Measurements from ENCODE around the gene MPP7.
"Not testable (repeated sequence)": the region's sequence is repeated elsewhere in the genome, so short reads cannot be mapped to it uniquely, and the experiment has no call there.

The MPP7 gene

DNA sequence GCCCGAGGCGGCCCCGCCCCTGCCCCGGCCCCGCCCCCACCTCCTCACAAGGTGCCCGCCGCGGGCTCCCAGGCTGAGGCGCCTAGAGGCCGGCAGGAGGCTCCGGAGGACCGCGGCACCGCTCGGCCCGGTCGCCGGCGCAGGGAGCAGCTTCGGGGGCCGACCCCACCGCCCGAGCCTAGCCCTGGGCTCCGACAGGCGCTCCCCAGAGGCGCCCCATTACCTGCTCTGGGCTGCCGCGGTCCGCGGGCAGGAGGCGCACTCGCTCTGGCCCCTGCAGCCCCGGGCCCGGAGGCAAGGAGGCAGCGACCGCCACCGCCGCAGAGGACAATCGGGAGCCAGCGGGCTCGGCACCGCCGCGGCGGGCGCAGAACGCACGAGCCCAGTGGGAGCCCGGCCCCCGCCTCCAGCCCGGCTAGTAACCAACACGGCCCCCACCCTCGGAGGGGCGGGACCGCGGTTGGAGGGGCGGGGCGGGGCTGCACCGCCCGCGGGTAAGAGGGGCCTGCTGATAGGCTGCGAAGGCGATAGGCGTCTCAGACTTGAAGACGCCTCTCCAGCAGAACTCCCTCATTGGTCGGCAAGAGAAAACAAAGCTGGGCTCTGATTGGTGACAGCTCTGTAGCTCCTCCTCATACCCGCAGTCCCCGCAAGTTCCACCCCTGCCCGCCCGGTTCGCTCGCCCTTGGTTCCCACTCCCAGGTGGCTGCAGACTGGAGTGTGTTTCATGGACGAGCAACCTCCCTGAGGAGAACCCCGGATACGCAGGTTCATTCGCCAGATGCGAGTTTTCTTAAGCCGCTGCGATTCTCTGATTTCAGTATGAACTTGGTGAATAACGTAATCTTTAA, at the start of gene MPP7:
TSS of gene MPP7 (minus strand) at position 427 of the 851 bp plus-strand sequence. CDS start 64,460 bp downstream, outside the sequence.
- peak; percentile 88 for DNase-seq

DNA sequence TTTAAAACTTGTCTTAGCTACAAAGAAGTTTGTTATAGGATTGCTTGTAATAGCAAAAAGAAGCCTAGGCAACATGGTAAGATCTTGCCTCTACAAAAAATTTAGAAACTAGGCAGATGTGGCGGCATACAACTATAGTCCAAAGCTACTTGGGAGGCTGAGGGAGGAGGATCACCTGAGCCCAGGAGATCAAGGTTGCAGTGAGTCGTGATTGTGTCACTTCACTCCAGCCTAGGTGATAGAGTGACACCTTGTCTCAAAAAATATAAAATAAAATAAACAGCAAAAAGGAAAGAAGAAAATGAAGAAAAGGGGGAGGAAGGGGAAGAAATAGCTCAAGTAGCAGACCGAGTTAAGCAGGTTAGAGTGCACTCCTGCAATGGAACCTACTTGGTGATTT, 47.0 kb upstream of the MPP7 start:
- no peak for DNase-seq

DNA sequence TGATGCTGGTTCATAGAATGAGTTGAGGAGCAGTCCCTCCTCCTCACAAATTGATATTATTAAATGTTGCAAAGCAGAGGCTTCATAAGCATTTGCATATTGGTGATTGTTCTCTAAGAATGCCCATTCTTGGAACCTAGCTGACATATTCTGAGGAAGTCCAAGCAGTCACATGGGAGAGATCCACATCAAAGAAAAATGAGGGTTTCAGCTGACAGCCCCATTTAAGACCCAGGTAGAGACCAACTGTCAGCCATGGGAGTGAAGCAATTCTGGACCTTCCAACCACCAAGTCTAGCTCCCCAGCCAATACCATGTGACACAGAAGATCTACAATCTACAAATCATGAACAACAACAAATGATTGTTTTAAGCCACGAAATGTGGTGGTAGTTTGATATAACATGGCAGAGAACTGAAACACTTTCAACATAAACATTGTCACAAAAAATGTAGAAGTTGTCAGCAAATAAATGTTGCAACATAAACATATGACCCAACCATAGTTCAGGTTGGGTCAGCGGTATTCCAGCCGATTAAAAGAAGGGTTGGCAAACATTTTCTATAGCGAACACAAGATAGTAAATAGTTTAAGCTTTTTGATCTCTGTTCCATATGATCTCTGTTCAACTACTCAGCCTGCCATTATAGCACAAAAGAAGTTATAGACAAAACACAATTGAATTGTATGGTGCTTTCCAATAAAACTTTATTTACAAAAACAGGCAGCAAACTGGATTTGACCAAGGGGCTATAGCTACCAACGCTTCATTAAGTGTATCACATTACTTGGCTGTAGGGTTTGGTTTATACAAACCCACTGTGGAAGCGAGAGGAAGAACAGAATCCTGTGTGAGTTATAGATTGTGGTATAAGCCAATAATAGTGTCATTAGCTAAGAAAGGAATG, 41.4 kb upstream of the MPP7 start:
- DNase-seq = no peak

DNA sequence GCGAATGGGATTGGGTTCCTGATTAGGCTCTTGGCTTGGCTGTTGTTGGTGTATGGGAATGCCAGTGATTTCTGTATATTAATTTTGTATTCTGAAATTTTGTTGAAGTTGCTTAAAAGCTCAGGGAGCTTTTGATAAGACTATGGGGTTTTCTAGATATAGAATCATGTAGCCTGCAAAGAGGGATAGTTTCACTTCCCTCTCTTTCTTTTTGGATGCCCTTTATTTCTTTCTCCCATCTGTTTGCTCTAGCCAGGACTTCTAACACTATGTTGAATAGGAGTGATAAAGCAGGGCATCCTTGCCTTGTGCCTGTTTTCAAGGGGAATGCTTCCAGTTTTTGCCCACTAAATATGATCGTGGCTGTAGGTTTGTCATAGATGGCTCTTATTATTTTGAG, 40.4 kb upstream of the MPP7 start:
- no peak for DNase-seq

GRCh38 chr10:28341679-28342078, 38.8 kb upstream of the MPP7 start:
- not testable (repeated sequence) for DNase-seq

DNA sequence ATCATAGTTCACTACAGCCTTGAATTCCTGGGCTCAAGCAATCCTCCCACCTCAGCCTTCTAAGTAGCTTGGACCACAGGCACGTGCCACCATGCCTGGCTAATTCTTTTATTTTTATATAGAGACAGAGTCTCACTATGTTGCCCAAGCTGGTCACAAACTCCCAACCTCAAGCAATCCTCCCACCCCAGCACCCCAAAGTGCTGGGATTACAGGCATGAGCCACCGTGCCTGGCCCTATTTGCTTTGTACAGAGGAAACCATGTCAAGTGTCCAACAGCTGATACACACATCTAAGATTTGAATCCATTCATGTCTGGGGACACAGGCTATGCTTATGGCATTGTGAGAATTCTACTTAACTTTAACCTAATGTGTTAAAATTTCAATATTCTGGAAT, 29.9 kb upstream of the MPP7 start:
- DNase-seq = no peak

DNA sequence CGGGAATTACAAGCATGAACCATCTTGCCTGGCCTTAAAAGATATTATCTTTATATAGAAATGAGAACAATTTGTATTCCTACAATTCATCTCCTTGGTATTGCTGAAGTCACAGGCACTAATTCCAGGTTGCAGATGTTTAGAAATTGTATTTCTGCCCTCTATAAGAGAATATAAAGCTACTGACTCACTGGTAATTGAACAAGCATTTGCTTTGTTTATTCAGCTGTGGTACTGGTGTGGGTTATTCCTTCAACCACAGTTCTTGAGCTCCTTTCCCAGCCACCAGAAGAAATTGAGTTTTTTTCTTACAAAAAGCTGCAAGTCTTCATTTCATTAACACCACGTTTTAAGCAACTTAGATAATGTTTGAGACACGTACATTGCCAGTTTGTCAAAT, 29.0 kb upstream of the MPP7 start:
- DNase-seq = no peak

DNA sequence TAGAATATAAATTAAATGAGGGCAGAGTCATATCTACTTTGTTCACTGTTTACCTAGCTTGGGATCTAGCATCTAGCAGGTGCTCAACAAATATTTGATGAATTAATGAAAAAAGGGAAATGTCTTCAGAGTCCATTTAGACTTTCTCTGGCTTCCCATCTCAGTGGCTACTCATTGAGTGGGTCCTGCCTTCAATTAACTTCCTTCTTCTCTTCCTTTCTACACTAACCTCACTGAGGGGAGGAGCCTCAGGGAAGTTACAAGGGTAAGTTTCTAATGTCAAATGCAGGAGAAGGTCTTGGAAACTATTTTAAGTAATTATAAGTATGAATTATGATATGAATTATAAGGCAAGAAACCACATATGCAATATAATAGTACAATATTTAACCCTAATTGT, 28.2 kb upstream of the MPP7 start:
- no peak for DNase-seq

GRCh38 chr10:28328346-28328745, 25.5 kb upstream of the MPP7 start:
- DNase-seq = no peak

DNA sequence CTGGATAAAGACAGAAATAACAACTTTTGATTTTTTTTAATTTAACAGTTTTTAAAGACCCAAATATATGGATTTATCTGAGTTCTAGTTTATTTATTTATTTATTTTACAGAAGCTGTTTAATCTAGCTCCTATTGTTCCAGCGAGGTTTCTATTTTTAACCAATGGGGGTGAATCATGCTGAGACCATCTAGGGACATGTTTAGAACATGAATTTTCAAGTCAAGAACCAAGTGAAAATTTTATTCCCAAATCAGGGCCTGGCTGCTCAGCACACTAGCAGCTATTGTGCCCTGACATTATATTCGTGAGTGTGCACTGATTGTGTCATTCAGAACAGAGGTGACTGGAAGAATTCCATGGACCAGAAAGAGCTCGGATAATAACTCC, 24.6 kb upstream of the MPP7 start:
- no peak for DNase-seq

DNA sequence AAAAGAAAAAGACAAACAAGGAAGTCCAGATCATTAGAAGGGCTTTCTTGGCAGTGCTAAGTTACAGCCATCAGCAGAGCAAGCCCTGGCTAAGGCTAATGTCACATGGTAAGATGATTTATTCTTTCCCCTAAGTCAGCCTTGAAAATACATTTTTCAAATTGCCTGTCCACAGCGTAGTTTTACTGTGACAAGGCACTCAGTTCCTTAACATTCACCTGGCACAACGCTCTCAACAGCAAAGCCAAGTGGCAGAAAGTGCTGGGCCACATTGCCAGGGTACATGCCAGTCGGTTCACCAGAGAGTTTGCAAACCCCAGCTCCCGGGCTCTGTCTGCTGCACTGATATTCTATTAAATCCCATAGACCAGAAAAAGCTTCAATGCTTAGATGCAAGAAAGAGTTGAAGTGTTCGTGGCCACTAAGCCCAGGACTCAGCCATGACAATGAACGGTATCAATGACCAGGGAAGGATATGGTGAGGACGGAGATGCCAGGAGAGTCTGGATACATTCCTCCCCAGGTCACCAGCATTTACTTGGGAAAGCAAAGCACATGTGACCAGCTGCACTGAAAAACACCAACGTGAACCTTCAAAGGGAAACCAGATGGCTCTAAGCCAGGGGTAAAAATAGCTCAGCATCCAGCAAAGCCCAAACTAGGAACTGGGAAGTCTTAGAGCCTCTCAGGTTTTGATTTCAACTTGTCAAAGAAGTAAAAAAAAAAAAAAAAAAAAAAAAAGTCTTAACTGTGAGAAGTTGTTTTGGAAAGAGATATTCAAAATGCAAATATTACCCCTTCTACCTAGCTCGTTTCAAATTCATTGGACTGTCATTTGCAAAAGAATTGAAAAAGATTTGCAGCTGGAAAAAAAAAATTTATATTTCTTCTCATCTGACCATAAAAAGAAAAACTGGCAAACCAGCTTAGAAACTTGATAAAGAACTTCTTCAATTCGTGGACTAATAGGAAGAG, 23.9 kb upstream of the MPP7 start:
- DNase-seq = no peak

- DNase-seq = no peak
Measured at GRCh38 chr10:28320799-28321198, 17.9 kb upstream of the MPP7 start.

DNA sequence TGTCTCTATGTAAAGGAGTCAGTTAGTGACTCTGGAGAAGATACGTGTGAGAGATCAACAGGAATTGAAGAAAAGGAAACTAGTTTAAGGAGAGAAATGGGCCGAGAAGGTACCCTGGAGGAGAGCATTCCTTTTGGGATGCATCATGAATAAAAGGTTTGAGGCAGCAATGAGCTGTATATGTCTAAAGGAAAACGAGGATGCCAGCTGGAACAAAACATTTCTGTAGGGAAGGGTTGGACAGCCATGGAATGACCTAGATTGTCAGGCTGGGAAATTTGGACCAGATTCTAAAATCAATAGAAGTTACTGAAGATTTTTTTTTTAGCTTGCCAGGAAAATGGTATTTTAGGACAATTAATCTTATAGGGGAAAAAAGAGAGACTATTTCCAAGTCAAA, 17.2 kb upstream of the MPP7 start:
- DNase-seq = no peak

GRCh38 chr10:28319061-28319460, 16.2 kb upstream of the MPP7 start:
- DNase-seq = not testable (repeated sequence)

- DNase-seq = no peak
Measured at GRCh38 chr10:28318626-28319025, 15.8 kb upstream of the MPP7 start.

GRCh38 chr10:28317760-28318159, 14.9 kb upstream of the MPP7 start:
- no peak for DNase-seq

GRCh38 chr10:28316696-28317095, 13.8 kb upstream of the MPP7 start:
- no peak for DNase-seq

GRCh38 chr10:28315140-28315539, 12.3 kb upstream of the MPP7 start:
- no peak for DNase-seq

DNA sequence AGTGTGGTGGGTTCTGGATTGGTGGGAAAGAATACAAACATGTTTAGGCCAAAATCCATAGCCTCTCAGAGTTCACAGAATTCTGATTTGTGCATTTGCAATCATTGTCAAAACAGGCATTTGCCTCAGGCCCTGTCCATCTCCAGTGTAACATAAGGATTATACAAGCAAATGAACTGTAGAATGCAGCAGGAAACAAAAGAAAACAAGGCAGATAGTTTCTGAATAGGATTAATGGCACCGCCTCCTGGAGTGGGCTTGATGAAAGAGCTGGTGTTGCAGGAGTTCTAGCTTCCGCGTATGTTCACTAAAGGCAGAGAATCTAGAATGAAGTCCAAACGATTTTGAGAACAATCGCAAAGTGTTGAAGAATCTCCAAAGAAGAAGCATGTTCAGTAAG, 11.3 kb upstream of the MPP7 start:
- DNase-seq = no peak

- no peak for DNase-seq
Measured at GRCh38 chr10:28312572-28312971, 9.7 kb upstream of the MPP7 start.

DNA sequence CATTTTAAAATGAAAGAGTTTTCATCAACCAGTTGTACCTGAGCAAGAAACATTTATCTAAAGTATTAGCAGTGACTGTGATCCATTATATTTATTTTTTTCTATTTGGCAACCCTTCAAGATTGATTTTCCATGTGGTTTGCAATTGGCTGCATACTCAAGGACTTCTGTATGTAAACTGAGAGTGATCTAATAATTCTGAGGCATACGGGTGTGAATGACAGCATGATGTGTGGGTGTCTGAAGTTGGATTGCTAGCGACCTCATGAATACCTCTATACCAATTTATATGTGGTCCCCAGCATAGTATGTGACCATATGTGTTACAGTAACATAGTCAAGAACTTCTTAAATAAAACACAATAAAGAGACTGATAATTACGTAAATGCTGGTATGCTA, 8.2 kb upstream of the MPP7 start:
- DNase-seq = no peak

- no peak for DNase-seq
Measured at GRCh38 chr10:28307267-28307666, 4.4 kb upstream of the MPP7 start.

- DNase-seq = no peak
Measured at GRCh38 chr10:28305553-28305952, 2.7 kb upstream of the MPP7 start.
